SK-N-SH (cell line): Measurements from ENCODE around the gene LSM14B.
"Not testable (repeated sequence)": the region's sequence is repeated elsewhere in the genome, so short reads cannot be mapped to it uniquely, and the experiment has no call there.

Experiments used
- EP300 ChIP-seq, 2 experiments: IDR thresholded peaks; 2 replicates each; pipeline versions ENCODE4 v1.4.0 to v1.6.1; 2012; ENCODE audit warnings: borderline replicate concordance in 1 of 2, low read depth in 1 of 2, low read length in 1 of 2
- GATA2 ChIP-seq: sonication (generic); formaldehyde crosslinking; IDR thresholded peaks from 2 replicates; pipeline ENCODE4 v1.5.0; 2020; ENCODE audit warnings: mild to moderate bottlenecking, missing genetic modification reagents
- NRF1 ChIP-seq: IDR thresholded peaks from 2 replicates; pipeline ENCODE4 v1.6.1; 2012; ENCODE audit warnings: low read depth, mild to moderate bottlenecking, low read length
- POLR2AphosphoS5 ChIP-seq: IDR thresholded peaks from 2 replicates; pipeline ENCODE4 v1.6.1; 2012; ENCODE audit warnings: low read depth, low read length
- RFX5 ChIP-seq: IDR thresholded peaks from 2 replicates; pipeline ENCODE4 v1.6.1; 2012; ENCODE audit warnings: mild to moderate bottlenecking, improper control_type of control experiment, low read length
- SIN3A ChIP-seq: IDR thresholded peaks from 2 replicates; pipeline ENCODE4 v1.6.1; 2012; ENCODE audit warnings: low read depth, mild to moderate bottlenecking, low read length, moderate library complexity, borderline replicate concordance
- SMC3 ChIP-seq: IDR thresholded peaks from 2 replicates; pipeline ENCODE4 v1.6.1; 2012; ENCODE audit warnings: low read depth, low read length, improper control_type of control experiment
- TAF1 ChIP-seq: IDR thresholded peaks from 2 replicates; pipeline ENCODE4 v1.6.1; 2012; ENCODE audit warnings: low read depth, mild to moderate bottlenecking, low read length, moderate library complexity, borderline replicate concordance
- TEAD4 ChIP-seq: IDR thresholded peaks from 2 replicates; pipeline ENCODE4 v1.4.0; 2012; ENCODE audit warnings: mild to moderate bottlenecking, borderline replicate concordance; ENCODE audit not compliant: insufficient read depth
- YY1 ChIP-seq: IDR thresholded peaks from 2 replicates; pipeline ENCODE4 v1.4.0; 2012; ENCODE audit warnings: low read depth, mild to moderate bottlenecking
- TF ChIP-seq, protein P1 (sequence below): fragments of 200-600 bp; sonication (generic); IDR thresholded peaks from 2 replicates; pipeline ENCODE4 v1.6.1; 2017; ENCODE audit warnings: antibody characterized with exemption, mild to moderate bottlenecking, moderate library complexity
- TF ChIP-seq, protein P2 (sequence below): fragments of 150-350 bp; IDR thresholded peaks from 2 replicates; pipeline ENCODE4 v1.6.1; 2016; ENCODE audit warnings: mild to moderate bottlenecking, low read depth, low read length
- TF ChIP-seq, protein P3 (sequence below): IDR thresholded peaks from 2 replicates; pipeline ENCODE4 v1.6.1; 2012; ENCODE audit warnings: mild to moderate bottlenecking, low read depth, low read length, moderate library complexity
- TF ChIP-seq, protein P4 (sequence below): fragments of 150-350 bp; IDR thresholded peaks from 2 replicates; pipeline ENCODE4 v1.6.1; 2017; ENCODE audit warnings: antibody characterized with exemption, low read length, low read depth, borderline replicate concordance

DNA sequence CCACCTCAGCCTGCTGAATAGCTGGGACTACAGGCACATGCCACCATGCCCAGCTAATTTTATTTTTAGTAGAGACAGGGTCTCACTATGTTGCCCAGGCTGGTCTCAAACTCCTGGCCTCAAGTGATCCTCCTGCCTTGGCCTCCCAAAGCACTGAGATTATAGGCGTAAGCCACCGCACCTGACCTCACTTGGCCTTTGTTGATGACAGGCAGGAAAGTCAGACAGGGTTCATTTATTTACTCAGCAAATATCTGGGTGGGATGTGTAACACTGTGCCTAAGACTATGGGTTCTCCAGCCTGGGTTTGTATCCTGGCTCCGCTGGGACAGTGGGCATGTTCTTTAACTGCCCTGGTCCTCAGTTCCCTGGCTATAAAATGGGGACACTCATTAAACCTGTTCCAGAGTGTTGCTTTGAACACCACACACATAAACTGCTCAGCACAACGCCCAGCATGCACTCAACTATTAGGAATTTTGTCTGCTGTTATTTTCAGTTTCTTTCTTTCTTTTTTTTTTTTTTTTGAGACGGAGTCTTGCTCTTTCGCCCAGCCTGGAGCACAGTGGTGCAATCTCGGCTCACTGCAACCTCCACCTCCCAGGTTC is 6.4 kb upstream of the LSM14B start:
- TF ChIP-seq, protein P1, sequence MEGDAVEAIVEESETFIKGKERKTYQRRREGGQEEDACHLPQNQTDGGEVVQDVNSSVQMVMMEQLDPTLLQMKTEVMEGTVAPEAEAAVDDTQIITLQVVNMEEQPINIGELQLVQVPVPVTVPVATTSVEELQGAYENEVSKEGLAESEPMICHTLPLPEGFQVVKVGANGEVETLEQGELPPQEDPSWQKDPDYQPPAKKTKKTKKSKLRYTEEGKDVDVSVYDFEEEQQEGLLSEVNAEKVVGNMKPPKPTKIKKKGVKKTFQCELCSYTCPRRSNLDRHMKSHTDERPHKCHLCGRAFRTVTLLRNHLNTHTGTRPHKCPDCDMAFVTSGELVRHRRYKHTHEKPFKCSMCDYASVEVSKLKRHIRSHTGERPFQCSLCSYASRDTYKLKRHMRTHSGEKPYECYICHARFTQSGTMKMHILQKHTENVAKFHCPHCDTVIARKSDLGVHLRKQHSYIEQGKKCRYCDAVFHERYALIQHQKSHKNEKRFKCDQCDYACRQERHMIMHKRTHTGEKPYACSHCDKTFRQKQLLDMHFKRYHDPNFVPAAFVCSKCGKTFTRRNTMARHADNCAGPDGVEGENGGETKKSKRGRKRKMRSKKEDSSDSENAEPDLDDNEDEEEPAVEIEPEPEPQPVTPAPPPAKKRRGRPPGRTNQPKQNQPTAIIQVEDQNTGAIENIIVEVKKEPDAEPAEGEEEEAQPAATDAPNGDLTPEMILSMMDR: not testable (repeated sequence)
- not testable (repeated sequence) for TF ChIP-seq TEAD4; EP300 (IDR thresholded peaks at IDR 0.05; ENCODE audit: borderline replicate concordance in 1 of 2, low read depth in 1 of 2, low read length in 1 of 2); POLR2AphosphoS5; TAF1; SMC3; RFX5; NRF1; SIN3A; GATA2 (CRISPR knock-in tag); YY1
- TF ChIP-seq, protein P2, sequence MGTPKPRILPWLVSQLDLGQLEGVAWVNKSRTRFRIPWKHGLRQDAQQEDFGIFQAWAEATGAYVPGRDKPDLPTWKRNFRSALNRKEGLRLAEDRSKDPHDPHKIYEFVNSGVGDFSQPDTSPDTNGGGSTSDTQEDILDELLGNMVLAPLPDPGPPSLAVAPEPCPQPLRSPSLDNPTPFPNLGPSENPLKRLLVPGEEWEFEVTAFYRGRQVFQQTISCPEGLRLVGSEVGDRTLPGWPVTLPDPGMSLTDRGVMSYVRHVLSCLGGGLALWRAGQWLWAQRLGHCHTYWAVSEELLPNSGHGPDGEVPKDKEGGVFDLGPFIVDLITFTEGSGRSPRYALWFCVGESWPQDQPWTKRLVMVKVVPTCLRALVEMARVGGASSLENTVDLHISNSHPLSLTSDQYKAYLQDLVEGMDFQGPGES: not testable (repeated sequence)
- TF ChIP-seq, protein P3, sequence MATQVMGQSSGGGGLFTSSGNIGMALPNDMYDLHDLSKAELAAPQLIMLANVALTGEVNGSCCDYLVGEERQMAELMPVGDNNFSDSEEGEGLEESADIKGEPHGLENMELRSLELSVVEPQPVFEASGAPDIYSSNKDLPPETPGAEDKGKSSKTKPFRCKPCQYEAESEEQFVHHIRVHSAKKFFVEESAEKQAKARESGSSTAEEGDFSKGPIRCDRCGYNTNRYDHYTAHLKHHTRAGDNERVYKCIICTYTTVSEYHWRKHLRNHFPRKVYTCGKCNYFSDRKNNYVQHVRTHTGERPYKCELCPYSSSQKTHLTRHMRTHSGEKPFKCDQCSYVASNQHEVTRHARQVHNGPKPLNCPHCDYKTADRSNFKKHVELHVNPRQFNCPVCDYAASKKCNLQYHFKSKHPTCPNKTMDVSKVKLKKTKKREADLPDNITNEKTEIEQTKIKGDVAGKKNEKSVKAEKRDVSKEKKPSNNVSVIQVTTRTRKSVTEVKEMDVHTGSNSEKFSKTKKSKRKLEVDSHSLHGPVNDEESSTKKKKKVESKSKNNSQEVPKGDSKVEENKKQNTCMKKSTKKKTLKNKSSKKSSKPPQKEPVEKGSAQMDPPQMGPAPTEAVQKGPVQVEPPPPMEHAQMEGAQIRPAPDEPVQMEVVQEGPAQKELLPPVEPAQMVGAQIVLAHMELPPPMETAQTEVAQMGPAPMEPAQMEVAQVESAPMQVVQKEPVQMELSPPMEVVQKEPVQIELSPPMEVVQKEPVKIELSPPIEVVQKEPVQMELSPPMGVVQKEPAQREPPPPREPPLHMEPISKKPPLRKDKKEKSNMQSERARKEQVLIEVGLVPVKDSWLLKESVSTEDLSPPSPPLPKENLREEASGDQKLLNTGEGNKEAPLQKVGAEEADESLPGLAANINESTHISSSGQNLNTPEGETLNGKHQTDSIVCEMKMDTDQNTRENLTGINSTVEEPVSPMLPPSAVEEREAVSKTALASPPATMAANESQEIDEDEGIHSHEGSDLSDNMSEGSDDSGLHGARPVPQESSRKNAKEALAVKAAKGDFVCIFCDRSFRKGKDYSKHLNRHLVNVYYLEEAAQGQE: not testable (repeated sequence)
- TF ChIP-seq, protein P4, sequence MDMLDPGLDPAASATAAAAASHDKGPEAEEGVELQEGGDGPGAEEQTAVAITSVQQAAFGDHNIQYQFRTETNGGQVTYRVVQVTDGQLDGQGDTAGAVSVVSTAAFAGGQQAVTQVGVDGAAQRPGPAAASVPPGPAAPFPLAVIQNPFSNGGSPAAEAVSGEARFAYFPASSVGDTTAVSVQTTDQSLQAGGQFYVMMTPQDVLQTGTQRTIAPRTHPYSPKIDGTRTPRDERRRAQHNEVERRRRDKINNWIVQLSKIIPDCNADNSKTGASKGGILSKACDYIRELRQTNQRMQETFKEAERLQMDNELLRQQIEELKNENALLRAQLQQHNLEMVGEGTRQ: not testable (repeated sequence)
